ENCODE measurements around the gene ABCF2. TPM values are rescaled to one million over a fixed set of nuclear protein-coding genes. Genes with fewer than 3 reads are reported as not detected.

Gene ABCF2
- total and polyA plus RNA-seq, 5 donors from 2014 or later, result 16.3 to 31.4 (median 29.4) TPM

GRCh38 chr7:151168787-151169162 is 58.2 kb downstream of the ABCF2 start:
- peak overlapping the region; percentile 34 to 88 (median 82) for H3K4me3 Mint-ChIP-seq
- no peak for ATAC-seq (ENCODE audit: low read depth in 2 of 2)
- Histone ChIP-seq H3K36me3 (ENCODE audit: control insufficient read depth, insufficient read depth, low read length) (no peaks in the 10 kb centered on the region), H3K4me3 (ENCODE audit: low read depth, low read length) (no peak overlapping the region), H3K27me3 (ENCODE audit: control insufficient read depth, insufficient read depth, low read length) (peaks cover 50% of the 10 kb centered on the region), H3K27ac (ENCODE audit: insufficient read depth, low read length, poor library complexity, severe bottlenecking) (no peak overlapping the region), H3K9me3 (ENCODE audit: control insufficient read depth in 2 of 2, low read length in 2 of 2) (no peaks in the 10 kb centered on the region), H3K4me1 (ENCODE audit: control insufficient read depth, insufficient read depth, low read length, poor library complexity, severe bottlenecking) (peaks cover 24% of the 10 kb centered on the region)
- H3K36me3 Mint-ChIP-seq, result peaks cover 8% of the 10 kb centered on the region
- DNase-seq, result no peak
- H3K27me3 Mint-ChIP-seq, result peaks cover 48% of the 10 kb centered on the region
- H3K9me3 Mint-ChIP-seq, result peaks cover 0 to 2% (median 0%) of the 10 kb centered on the region in 7 donors
- H3K27ac Mint-ChIP-seq, result peak overlapping the region in 1 of 3 donors; percentile 95
- H3K4me1 Mint-ChIP-seq, result peaks cover 0 to 17% (median 11%) of the 10 kb centered on the region in 4 donors

DNA sequence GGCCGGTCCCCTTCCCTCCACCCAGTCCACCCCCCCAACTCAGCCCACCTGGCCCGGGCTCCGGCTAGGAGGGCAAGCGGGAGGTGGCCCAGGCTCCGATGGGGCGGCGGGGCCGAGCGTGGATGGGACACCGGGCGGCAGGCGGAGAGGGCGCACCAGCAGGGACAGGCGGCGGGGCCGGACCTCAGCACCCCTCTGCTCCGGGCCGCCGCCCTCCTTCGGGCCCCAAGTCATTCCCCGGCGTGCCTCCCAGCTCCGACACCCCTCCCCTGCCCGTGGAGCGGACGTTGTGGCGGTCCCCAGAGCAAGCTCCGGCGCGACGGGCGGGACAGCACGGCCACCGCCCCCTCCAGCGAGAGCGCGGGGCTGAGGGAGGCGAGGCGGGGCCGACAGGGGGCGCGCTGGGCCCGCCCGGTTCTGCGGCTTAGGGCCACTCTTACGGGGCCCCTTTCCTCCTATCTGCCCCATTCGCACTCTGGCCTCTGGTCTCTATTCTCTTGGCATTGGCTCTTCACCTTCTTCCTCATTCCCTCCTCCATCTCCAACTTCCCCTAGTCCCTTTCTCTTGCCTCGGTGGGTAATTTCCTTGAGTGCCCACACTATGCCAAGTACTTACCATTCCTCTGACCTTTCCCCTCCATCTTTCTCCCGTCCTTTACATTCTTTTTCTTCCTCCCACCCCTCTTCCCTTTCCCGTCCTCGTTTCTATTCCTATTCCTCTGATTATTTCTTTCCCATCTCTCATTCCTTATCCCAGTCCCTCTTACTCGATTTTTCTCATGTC is 58.8 kb downstream of the ABCF2 start:
- peak; percentile 61 to 70 for ATAC-seq (ENCODE audit: low read depth in 2 of 2)
- H3K36me3 Mint-ChIP-seq, result peaks cover 8% of the 10 kb centered on the region

GRCh38 chr7:151167197-151167961 is 59.6 kb downstream of the ABCF2 start, which contains the start of gene GBX1:
TSS of gene GBX1 (minus strand) at chr7:151167694. CDS start at chr7:151167548, 146 bp downstream.
- H3K36me3 ChIP-seq (ENCODE audit: control insufficient read depth, insufficient read depth, low read length), result no peaks in the 10 kb centered on the region
- H3K4me3 Mint-ChIP-seq, result peak within 1 kb of the TSS; percentile 34 to 88 (median 82)
- no peaks in the 10 kb centered on the region for H3K9me3 ChIP-seq (ENCODE audit: control insufficient read depth in 2 of 2, low read length in 2 of 2)
- no peak within 1 kb of the TSS for H3K27ac ChIP-seq (ENCODE audit: insufficient read depth, low read length, poor library complexity, severe bottlenecking)
- H3K9me3 Mint-ChIP-seq, result peaks cover 0 to 2% (median 0%) of the 10 kb centered on the region in 7 donors
- H3K27me3 ChIP-seq (ENCODE audit: control insufficient read depth, insufficient read depth, low read length), result peaks cover 57% of the 10 kb centered on the region
- no peak for DNase-seq
- peaks cover 0 to 11% (median 6%) of the 10 kb centered on the region in 4 donors for H3K4me1 Mint-ChIP-seq
- H3K4me1 ChIP-seq (ENCODE audit: control insufficient read depth, insufficient read depth, low read length, poor library complexity, severe bottlenecking), result peaks cover 19% of the 10 kb centered on the region
- peaks cover 42% of the 10 kb centered on the region for H3K27me3 Mint-ChIP-seq
- peak within 1 kb of the TSS in 1 of 3 donors; percentile 95 for H3K27ac Mint-ChIP-seq
- H3K4me3 ChIP-seq (ENCODE audit: low read depth, low read length), result no peak within 1 kb of the TSS
- peaks cover 3% of the 10 kb centered on the region for H3K36me3 Mint-ChIP-seq
- no peak for ATAC-seq (ENCODE audit: low read depth in 2 of 2)

More for the DNA sequence above, 58.8 kb downstream of the ABCF2 start:
- Histone ChIP-seq H3K27ac (ENCODE audit: insufficient read depth, low read length, poor library complexity, severe bottlenecking) (no peak overlapping the region), H3K4me3 (ENCODE audit: low read depth, low read length) (no peak overlapping the region), H3K36me3 (ENCODE audit: control insufficient read depth, insufficient read depth, low read length) (no peaks in the 10 kb centered on the region), H3K4me1 (ENCODE audit: control insufficient read depth, insufficient read depth, low read length, poor library complexity, severe bottlenecking) (peaks cover 24% of the 10 kb centered on the region), H3K9me3 (ENCODE audit: control insufficient read depth in 2 of 2, low read length in 2 of 2) (no peaks in the 10 kb centered on the region), H3K27me3 (ENCODE audit: control insufficient read depth, insufficient read depth, low read length) (peaks cover 55% of the 10 kb centered on the region)
- Mint-ChIP-seq H3K4me3 (peak overlapping the region; percentile 34 to 88 (median 82)), H3K4me1 (peaks cover 0 to 17% (median 11%) of the 10 kb centered on the region in 4 donors), H3K9me3 (peaks cover 0 to 2% (median 0%) of the 10 kb centered on the region in 7 donors), H3K27me3 (peaks cover 48% of the 10 kb centered on the region), H3K27ac (peak overlapping the region in 1 of 3 donors; percentile 95)
- peak; percentile 30 to 56 (median 53) for DNase-seq

GRCh38 chr7:151166629-151167196 is 60.3 kb downstream of the ABCF2 start:
- ATAC-seq (ENCODE audit: low read depth in 2 of 2) (no peak), DNase-seq (no peak)
- H3K9me3 Mint-ChIP-seq, result peaks cover 0 to 2% (median 0%) of the 10 kb centered on the region in 7 donors
- Histone ChIP-seq H3K4me1 (ENCODE audit: control insufficient read depth, insufficient read depth, low read length, poor library complexity, severe bottlenecking) (peaks cover 19% of the 10 kb centered on the region), H3K4me3 (ENCODE audit: low read depth, low read length) (no peak overlapping the region), H3K27me3 (ENCODE audit: control insufficient read depth, insufficient read depth, low read length) (peaks cover 62% of the 10 kb centered on the region), H3K36me3 (ENCODE audit: control insufficient read depth, insufficient read depth, low read length) (no peaks in the 10 kb centered on the region), H3K27ac (ENCODE audit: insufficient read depth, low read length, poor library complexity, severe bottlenecking) (no peak overlapping the region), H3K9me3 (ENCODE audit: control insufficient read depth in 2 of 2, low read length in 2 of 2) (no peaks in the 10 kb centered on the region)
- no peaks in the 10 kb centered on the region for H3K36me3 Mint-ChIP-seq
- peak overlapping the region in 3 of 4 donors; percentile 17 to 72 (median 69) for H3K4me3 Mint-ChIP-seq
- peaks cover 37% of the 10 kb centered on the region for H3K27me3 Mint-ChIP-seq
- peaks cover 0 to 9% (median 4%) of the 10 kb centered on the region in 4 donors for H3K4me1 Mint-ChIP-seq
- peak overlapping the region in 1 of 3 donors; percentile 58 for H3K27ac Mint-ChIP-seq

Other genes with a start within 250 kb of the ABCF2 start
- gene KCNH2, start 248.9 kb downstream of the ABCF2 start, total RNA-seq, result 3.5 TPM
- gene KCNH2, start 248.9 kb downstream of the ABCF2 start, polyA plus RNA-seq, result 1 to 10 TPM in 3 of 4 donors, under 1 TPM in 1; 0.83 to 2.8 (median 1.5) TPM
- 10.7 TPM for gene NOS3, start 236.2 kb downstream of the ABCF2 start, total RNA-seq
- 1 to 10 TPM; 3.2 to 8.8 (median 7.1) TPM for gene NOS3, start 236.2 kb downstream of the ABCF2 start, polyA plus RNA-seq
- gene ATG9B, start 202.7 kb downstream of the ABCF2 start, total RNA-seq, result 21.2 TPM
- 10 to 100 TPM; 18.6 to 38.7 (median 36.2) TPM for gene ATG9B, start 202.7 kb downstream of the ABCF2 start, polyA plus RNA-seq
- 61.4 TPM for gene ABCB8, start 198.8 kb downstream of the ABCF2 start, total RNA-seq
- gene ABCB8, start 198.8 kb downstream of the ABCF2 start, polyA plus RNA-seq, result 10 to 100 TPM; 16.9 to 20.6 (median 18.6) TPM
- gene ASIC3, start 178.7 kb downstream of the ABCF2 start, total RNA-seq, result 5.9 TPM
- not detected for gene ASIC3, start 178.7 kb downstream of the ABCF2 start, polyA plus RNA-seq
- gene CDK5, start 169.3 kb downstream of the ABCF2 start, total RNA-seq, result 7.6 TPM
- gene CDK5, start 169.3 kb downstream of the ABCF2 start, polyA plus RNA-seq, result 10 to 100 TPM; 15.7 to 20.7 (median 17.6) TPM
- gene SLC4A2, start 167.6 kb downstream of the ABCF2 start, total RNA-seq, result 71.7 TPM
- gene SLC4A2, start 167.6 kb downstream of the ABCF2 start, polyA plus RNA-seq, result 10 to 100 TPM; 11.6 to 13.9 (median 12.3) TPM
- 92.4 TPM for gene FASTK, start 146.4 kb downstream of the ABCF2 start, total RNA-seq
- gene FASTK, start 146.4 kb downstream of the ABCF2 start, polyA plus RNA-seq, result 10 to 100 TPM; 39.5 to 53.3 (median 46.6) TPM
- gene TMUB1, start 143.7 kb downstream of the ABCF2 start, total RNA-seq, result 53.9 TPM
- 10 to 100 TPM; 41.1 to 54.6 (median 48.3) TPM for gene TMUB1, start 143.7 kb downstream of the ABCF2 start, polyA plus RNA-seq
- gene AGAP3, start 140.7 kb downstream of the ABCF2 start, total RNA-seq, result 24.7 TPM
- 1 to 10 TPM; 1.9 to 3.2 (median 2.7) TPM for gene AGAP3, start 140.7 kb downstream of the ABCF2 start, polyA plus RNA-seq
- gene GBX1, start 59.5 kb downstream of the ABCF2 start, total RNA-seq, result not detected
- gene GBX1, start 59.5 kb downstream of the ABCF2 start, polyA plus RNA-seq, result not detected
- not detected for gene ASB10, start 40.0 kb downstream of the ABCF2 start, total RNA-seq
- not detected for gene ASB10, start 40.0 kb downstream of the ABCF2 start, polyA plus RNA-seq
- 3.8 TPM for gene H2BK1, start 16.7 kb downstream of the ABCF2 start, total RNA-seq
- gene H2BK1, start 16.7 kb downstream of the ABCF2 start, polyA plus RNA-seq, result not detected
- gene CHPF2, start 5.3 kb upstream of the ABCF2 start, total RNA-seq, result 38.8 TPM
- gene CHPF2, start 5.3 kb upstream of the ABCF2 start, polyA plus RNA-seq, result 10 to 100 TPM; 18.8 to 24.8 (median 23.0) TPM
- 4.7 TPM for gene SMARCD3, start 21.5 kb upstream of the ABCF2 start, total RNA-seq
- gene SMARCD3, start 21.5 kb upstream of the ABCF2 start, polyA plus RNA-seq, result 1 to 10 TPM; 1.5 to 4.4 (median 2.1) TPM
- gene NUB1, start 114.6 kb upstream of the ABCF2 start, total RNA-seq, result 65.2 TPM
- 10 to 100 TPM; 51.0 to 65.0 (median 52.8) TPM for gene NUB1, start 114.6 kb upstream of the ABCF2 start, polyA plus RNA-seq
- 4.8 TPM for gene WDR86, start 182.8 kb upstream of the ABCF2 start, total RNA-seq
- under 1 TPM in 3 of 4 donors, not detected in 1; 0.15 to 0.71 (median 0.31) TPM for gene WDR86, start 182.8 kb upstream of the ABCF2 start, polyA plus RNA-seq
- 0.39 TPM for gene CRYGN, start 212.9 kb upstream of the ABCF2 start, total RNA-seq
- gene CRYGN, start 212.9 kb upstream of the ABCF2 start, polyA plus RNA-seq, result under 1 TPM in 3 of 4 donors, not detected in 1; 0.30 to 0.39 (median 0.38) TPM